Non-pigmented ciliary epithelial cell (primary cell): ENCODE data around the gene KCTD20.

Experiments used
- DNase-seq: peaks from one replicate; pipeline ENCODE4 v3.0.0-alpha.2; 2010; ENCODE audit warnings: low read depth

KCTD20 gene

GRCh38 chr6:36493859-36494258 is 51.1 kb downstream of the KCTD20 start:
- DNase-seq = no peak

- no peak for DNase-seq
Measured at GRCh38 chr6:36495086-36495485, 52.3 kb downstream of the KCTD20 start.

- DNase-seq = no peak
Measured at GRCh38 chr6:36499918-36500317, 57.1 kb downstream of the KCTD20 start.

- DNase-seq = no peak
Measured at GRCh38 chr6:36501686-36502085, 58.9 kb downstream of the KCTD20 start.

GRCh38 chr6:36504181-36504580 is 61.4 kb downstream of the KCTD20 start:
- DNase-seq = no peak

GRCh38 chr6:36504982-36505381 is 62.2 kb downstream of the KCTD20 start:
- no peak for DNase-seq

GRCh38 chr6:36505744-36506534 is 63.1 kb downstream of the KCTD20 start:
- DNase-seq = no peak

- DNase-seq = no peak
Measured at GRCh38 chr6:36506611-36507010, 63.8 kb downstream of the KCTD20 start.

GRCh38 chr6:36508532-36508931 is 65.7 kb downstream of the KCTD20 start:
- no peak for DNase-seq

GRCh38 chr6:36510365-36510764 is 67.6 kb downstream of the KCTD20 start:
- DNase-seq = no peak

GRCh38 chr6:36514554-36515456 is 72.0 kb downstream of the KCTD20 start:
- no peak for DNase-seq

- DNase-seq = no peak
Measured at GRCh38 chr6:36515844-36516243, 73.0 kb downstream of the KCTD20 start.

GRCh38 chr6:36516559-36516958 is 73.8 kb downstream of the KCTD20 start:
- DNase-seq = no peak

GRCh38 chr6:36516988-36517387 is 74.2 kb downstream of the KCTD20 start:
- DNase-seq = no peak

- DNase-seq = no peak
Measured at GRCh38 chr6:36517408-36517807, 74.6 kb downstream of the KCTD20 start.

- no peak for DNase-seq
Measured at GRCh38 chr6:36519352-36519751, 76.6 kb downstream of the KCTD20 start.

- DNase-seq = no peak
Measured at GRCh38 chr6:36523451-36523850, 80.7 kb downstream of the KCTD20 start.

GRCh38 chr6:36523936-36524499 is 81.2 kb downstream of the KCTD20 start:
- no peak for DNase-seq

- DNase-seq = no peak
Measured at GRCh38 chr6:36524871-36525270, 82.1 kb downstream of the KCTD20 start.

- no peak for DNase-seq
Measured at GRCh38 chr6:36525346-36525745, 82.5 kb downstream of the KCTD20 start.

- DNase-seq = no peak
Measured at GRCh38 chr6:36526066-36526465, 83.3 kb downstream of the KCTD20 start.

- DNase-seq = no peak
Measured at GRCh38 chr6:36533321-36533720, 90.5 kb downstream of the KCTD20 start.
